GM23248 (cell line): ENCODE data around the gene ZNF787.

Source experiments
- EZH2 ChIP-seq: fragments of 200-600 bp; sonication (generic); IDR thresholded peaks from 2 replicates; pipeline ENCODE4 v1.6.1; 2018; ENCODE audit warnings: antibody characterized with exemption, mild to moderate bottlenecking; ENCODE audit not compliant: insufficient read depth, poor library complexity, severe bottlenecking
- EZH2phosphoT487 ChIP-seq: fragments of 200-600 bp; sonication (generic); IDR thresholded peaks from 2 replicates; pipeline ENCODE4 v1.6.1; 2018; ENCODE audit warnings: antibody characterized with exemption, moderate library complexity, mild to moderate bottlenecking, low read depth; ENCODE audit not compliant: insufficient read depth

GRCh38 chr19:56133858-56134653 lies 13.0 kb upstream of the ZNF787 start:
- TF ChIP-seq EZH2phosphoT487 (no peak), EZH2 (no peak)
